COR-L47 (cell line): ENCODE measurements around the gene AVPR1A.
"Not testable (repeated sequence)": the region's sequence is repeated elsewhere in the genome, so short reads cannot be mapped to it uniquely, and the experiment has no call there.

Experiments
- DNase-seq: peaks from one replicate; lab custom pipeline; 2025; lab: John Stamatoyannopoulos, UW

The AVPR1A gene

DNA sequence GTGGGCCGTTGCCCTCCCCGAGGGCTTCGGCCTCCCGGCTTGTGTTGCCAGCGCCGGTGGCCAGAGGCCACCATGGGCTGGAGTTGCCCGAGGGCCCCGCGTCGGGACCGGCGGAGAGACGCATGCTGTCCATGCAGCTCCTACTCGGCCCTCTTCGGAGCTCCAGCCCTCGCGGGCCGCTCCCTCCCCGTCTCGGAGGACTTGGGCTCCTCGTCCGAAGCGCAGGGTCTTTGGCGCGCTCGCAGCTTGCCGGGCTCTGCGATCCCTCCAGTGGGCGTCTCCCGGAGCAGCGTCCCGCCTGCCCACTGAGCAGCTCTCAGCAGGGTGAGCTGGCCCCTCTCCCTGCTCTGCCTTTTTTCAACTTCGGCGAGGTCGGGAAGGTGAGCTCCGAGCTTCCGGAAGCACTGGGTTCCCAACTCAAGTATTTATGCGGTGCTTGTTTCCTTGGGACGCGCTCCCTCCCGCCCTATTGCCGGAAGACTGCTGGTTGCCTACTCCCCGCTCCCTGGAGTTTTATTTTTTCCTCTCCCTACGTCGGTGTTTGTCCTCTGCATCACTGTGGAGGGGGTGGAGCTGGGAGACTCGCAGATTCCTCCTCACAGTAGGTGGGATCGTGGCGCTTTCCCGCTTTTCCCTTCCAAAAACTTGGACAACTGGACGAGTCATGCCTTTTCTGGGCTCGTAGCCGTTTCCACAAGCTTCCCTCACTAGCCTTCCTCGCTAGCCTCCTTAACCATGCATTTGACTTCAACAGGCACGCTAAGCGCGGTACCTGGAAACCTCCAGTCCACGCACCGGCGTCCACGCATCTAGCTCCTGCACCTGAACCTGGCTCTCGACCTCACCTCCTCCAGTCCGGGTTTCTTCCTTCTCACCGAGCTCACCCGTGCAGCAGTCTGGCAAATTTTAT is at the start of gene AVPR1A:
Gene AVPR1A, minus strand, starts transcription at position 489 of the 910 bp plus-strand sequence. Its CDS starts 365 bp downstream, at position 124.
- peak; percentile 17 for DNase-seq

DNA sequence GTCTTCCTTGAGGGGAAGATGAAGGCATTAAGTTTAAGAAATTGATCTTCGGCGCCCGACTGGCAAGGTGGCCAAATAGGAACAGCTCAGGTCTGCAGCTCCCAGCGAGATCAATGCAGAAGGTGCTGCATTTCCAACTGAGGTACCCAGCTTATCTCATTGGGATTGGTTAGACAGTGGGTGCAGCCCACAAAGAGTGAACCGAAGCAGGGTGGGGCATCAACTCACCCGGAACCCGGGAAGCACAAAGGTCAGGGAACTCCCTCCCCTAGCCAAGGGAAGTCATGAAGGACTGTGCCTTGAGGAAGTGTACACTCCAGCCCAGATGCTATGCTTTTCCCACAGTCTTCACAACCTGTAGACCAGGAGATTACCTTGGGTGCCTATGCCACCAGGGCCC is 45.2 kb upstream of the AVPR1A start:
- DNase-seq: no peak

DNA sequence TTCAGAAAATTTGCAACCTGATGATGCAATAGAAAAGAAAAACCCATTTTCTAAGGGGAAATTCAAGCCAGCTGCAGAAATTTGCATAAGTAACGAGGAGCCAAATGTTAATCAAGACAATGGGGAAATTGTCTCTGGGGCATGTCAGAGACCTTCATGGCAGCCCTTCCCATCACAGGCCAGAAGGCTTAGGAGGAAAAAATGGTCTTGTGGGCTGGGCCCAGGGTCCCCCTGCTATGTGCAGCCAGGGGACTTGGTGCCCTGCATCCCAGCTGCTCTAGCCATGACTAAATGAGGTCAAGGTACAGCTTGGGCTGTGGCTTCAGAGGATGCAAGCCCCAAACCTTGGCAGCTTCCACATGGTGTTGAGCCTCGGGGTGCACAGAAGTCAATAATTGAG is 28.2 kb upstream of the AVPR1A start:
- no peak for DNase-seq

DNA sequence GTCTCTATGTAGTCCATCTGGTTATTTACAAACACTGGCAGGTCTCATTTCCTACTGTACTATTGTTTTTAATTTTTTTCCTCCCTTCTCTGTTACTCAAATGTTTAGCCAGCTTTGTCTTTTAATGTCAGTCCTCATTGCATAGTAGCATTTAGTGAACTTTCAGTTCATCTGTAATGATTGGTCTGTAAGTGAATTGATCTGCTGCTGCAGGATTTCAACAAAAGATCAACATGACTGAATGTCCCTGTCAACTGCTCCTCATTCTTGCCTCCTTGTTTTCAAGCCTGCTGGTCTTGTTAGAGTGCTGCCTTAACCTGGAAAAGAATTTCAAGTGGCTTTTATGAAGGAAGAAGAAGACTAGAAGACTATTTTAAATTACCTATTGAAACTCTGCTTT is 19.3 kb upstream of the AVPR1A start:
- DNase-seq: no peak

DNA sequence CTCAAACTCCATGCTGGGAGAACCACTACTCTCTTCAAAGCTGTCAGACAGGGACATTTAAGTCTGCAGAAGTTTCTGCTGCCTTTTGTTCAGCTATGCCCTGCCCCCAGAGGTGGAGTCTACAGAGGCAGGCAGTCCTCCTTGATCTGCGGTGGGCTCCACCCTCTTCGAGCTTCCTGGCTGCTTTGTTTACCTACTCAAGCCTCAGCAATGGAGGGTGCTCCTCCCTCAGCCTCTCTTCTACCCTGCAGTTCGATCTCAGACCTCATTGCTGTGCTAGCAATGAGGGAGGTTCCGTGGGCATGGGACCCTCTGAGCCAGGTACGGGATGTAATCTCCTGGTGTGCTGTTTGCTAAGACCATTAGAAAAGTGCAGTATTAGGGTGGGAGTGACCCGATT is 16.7 kb upstream of the AVPR1A start:
- not testable (repeated sequence) for DNase-seq

DNA sequence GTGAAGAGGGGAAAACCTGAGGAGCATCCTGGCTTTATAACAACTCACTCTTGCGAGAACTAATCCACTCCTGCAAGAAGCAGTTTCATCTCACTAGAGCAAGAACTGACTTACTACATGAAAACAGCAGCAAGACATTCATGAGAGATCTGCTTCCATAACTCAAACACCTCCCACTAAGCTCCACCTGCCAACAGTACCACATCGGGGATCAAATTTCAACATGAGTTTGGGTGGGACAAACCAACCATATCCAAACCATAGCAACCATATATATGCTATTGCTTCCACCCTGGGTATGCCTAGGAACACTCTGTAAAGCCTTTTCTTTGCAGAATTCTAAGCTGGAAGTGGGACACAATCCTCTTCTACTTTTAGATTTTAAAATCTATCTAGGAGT is 13.9 kb upstream of the AVPR1A start:
- DNase-seq: no peak

DNA sequence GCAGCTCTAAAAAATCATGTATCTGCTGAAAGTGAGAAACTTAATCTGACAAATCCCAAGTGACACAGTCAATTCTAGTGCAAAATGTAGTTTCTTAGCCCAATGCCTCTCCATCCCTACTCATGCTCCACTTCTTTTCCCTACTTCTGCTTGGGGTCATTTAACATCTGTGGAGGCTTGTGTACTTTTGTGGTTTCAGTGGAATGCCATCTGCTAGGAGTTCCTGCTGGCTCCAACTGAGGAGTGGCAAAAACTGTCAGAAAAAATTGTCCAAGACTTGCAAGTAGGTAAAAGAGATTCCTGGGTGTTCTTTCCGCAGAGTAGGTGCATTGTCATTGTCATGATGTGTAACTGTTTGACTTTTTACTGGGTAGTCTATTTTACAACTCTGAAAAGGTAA is 12.5 kb upstream of the AVPR1A start:
- no peak for DNase-seq

DNA sequence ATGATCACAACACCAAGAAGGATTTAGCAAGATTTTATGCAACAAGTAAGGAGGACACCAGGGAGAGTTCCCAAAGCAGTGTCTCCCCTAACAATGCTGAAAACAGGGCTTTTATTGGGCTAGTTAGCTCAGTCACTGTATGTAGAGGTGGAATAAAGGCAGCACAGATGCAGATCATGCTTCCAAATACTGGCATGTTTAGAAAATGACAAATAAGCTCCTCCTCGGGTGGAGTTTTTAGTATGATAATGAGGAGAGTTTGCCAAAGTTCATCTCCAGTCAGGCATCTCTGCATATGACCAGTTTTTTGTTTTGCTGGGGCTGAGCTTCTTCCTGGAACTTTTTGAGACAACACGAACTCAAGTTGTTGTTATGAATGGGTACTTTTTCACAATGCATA is 4.4 kb upstream of the AVPR1A start:
- DNase-seq: no peak

DNA sequence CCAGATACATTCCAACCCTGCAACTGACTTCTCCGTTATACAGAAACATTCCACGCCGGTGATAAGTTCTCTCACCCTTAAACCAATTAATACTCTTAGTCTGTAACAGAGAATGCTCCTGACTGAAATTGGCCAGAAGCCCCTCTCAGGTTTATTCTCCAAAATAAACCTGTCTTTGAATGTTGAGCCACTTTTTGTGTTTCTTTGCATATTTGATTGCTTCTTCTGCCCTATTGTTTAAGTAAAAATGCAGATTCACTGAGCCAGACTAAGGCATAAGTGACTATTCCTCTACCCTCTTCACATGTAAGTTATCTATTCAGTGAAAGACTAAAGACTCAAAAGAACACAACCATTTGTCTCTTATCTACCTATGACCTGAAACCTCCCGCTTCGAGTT is 3.6 kb upstream of the AVPR1A start:
- DNase-seq: no peak

DNA sequence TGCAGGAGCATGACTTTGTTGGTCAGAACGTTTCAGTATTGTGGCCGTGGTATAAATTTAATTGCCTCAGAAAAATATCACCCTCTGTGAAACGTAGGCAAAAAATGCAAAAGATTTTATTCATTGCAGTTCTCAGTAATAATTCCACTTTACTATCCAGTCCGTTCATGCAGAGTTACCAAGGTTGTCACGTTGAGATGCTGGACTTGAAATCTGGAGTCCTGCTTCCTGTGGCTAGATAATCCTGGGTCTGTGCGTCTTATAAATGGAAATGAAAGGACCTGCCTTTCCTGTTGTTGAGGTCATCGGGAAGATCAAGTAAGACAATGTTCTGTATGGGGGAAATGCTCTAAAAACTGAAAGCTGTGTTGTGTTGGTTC is 1.3 kb upstream of the AVPR1A start:
- no peak for DNase-seq

DNA sequence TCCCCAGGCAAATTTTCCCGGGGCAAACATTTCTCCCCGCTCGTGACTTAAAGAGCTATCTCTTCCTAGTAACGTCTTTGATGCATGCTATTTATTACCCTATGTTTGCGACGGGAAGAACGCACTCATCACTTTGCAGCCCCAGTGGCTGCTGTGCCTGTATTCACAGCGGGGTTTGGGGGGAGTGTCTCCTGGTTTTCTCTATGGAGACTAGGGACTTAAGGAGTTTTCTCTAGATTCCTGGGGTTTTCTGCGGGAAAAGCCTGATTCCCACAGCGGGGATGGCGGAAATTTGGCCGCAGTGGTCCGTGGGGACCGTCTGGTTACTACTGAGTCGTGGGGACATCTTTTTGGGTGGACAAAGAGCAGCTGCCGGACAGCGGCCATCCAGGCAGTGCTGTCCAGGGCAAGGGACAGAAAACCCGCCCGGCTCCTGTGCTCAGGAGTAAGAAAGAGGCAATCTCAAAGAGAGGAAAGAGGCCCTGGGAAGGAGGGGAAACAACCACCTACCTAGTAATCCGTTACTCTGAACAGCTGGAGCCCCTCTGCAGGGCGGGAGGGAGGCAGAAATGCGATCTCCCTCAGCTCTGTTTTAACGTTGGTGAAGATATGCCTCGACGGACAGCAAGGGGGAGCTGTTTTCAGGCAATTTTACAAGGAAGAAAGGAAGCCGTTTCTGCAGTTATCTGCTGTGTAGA is 771 bp upstream of the AVPR1A start:
- peak; percentile 46 for DNase-seq

DNA sequence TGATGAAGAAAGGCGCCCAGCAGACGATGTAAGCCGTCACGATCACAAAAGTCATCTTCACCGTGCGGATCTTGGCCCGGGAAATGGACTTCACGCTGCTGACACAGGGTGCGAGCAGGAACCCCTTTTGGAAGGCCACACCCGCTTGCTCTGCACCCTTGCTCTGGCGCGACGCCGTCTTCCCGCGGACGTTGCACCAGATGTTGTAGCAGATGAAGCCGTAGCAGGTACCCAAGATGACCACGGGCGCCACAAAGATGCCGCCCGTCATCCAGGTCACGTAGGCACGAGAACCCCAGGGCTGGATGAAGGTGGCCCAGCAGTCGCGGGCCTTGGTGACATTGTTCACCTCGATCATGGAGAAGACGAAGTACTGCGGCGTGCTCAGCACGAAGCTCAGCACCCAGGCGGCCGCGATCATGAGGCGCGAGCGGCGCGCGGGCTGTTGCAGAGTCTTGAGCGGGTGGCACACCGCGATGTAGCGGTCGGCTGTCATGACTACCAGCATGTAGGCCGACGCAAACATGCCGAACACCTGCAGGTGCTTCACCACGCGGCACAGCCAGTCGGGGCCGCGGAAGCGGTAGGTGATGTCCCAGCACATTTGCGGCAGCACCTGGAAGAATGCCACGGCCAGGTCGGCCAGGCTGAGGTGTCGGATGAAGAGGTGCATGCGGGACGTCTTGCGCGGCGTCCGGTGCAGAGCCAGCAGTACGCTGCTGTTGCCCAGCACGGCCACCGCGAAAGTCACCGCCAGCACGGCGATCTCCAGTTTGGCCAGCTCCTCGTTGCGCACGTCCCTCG is 890 bp downstream of the AVPR1A start:
- DNase-seq: no peak

DNA sequence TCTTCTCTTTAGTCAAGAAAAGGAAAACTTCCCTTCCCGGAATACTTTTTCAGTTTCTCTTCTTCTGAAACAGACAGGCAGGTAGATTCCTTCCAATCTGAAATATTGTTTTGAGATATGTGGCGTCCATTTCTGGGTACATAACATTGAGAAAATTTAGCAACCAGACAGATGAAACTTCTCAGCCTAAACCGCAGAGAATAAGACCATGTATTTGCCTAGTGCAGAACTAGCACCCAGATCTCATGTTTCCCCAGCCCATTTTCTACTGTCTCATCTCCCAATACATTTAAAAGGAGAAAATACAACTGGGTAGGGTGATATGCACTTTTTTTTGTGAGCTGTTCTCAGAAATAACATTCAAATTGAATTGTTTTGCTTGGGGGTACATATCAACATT is 6.4 kb downstream of the AVPR1A start:
- no peak for DNase-seq

DNA sequence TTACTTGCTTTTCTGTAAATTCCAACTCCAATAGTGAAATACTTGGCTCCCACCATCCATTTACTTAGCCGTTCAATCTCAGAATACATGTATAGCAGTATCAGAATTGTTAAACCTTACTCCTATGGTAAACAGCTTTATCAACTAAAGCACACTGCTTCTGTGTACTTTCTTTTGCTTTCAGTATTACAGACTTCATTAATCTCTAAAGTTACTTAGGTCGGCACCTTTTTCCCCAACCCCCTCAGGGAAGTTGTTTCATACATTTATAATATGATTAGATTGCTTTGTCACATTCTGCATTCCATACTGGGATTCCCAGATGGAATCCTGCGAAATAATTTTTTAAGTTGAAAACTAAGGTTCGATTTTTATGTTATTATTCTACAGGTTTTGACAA is 12.5 kb downstream of the AVPR1A start:
- DNase-seq: no peak

DNA sequence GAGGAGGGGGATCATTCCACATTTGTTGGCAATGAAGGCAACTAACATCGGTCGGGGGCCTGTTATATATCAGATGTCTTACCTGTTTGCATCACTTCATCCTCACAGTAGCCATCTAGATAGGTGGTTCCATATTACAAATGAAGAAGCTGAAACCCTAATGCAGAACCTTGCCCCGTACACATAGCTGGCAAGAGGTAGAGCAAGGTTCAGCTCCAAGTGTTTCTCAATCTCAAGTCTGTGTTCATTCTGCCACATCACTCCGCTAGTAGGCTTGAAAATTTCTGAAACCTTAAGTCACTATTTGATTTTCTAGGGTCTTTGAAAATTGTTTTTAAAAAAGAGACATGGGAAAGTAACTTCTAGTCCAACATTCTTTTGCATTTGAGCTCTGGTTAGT is 17.0 kb downstream of the AVPR1A start:
- DNase-seq: no peak

DNA sequence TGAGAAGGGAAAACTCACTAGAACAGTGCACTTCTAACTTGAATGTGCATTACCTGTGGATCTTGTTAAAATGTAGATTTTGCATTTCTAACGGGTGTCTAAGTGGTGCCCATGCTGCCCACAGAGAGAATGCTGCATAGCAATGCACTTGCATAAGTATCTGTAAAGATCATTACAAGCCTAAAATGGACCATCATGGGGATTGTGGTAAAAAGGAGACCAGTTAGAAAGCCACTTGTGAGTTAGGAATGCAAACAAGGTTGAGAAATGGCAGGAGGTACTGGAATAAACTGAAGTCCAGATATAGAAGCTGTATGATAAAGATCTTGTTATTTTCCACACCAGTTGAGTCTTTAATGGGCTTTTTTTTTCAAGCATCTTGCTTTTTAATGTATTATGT is 18.8 kb downstream of the AVPR1A start:
- no peak for DNase-seq

DNA sequence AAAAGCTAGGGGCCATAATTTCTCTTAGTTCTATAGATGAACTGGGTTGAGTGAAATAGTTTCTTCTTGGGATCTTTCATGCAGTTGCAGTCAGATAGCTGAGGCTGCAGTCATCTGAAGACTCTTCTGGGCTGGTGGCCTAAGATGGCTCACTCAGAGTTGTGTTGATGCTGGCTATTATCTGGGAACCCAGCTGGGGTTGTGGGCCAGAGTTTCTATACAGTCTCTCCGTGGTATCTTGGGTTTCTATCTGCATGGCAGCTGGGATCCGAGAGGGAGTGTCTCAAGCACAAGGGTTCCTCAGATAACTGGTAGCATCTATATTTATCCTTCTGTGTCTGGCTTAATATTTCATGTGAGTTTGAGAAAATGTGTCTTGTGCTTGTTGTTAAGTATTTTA is 21.1 kb downstream of the AVPR1A start:
- DNase-seq: no peak

DNA sequence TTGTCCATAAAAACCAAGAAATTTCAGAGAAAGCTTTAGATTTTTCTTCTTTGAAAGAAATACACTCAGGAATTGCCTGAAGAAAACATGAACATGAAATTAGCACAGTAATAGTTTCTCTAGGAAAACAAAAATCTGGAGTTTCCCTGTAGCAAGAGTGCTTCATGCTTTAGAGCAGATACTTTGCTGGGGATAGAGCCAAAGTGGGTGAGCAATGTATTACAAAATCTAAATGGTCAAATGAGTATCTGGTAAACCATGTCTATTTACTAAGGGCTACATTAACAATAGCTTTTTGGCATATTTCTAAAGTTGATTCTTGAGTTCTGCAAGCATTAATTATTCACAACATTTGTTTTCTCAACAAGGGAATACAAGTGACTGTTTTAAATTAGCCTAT is 26.2 kb downstream of the AVPR1A start:
- DNase-seq: no peak

DNA sequence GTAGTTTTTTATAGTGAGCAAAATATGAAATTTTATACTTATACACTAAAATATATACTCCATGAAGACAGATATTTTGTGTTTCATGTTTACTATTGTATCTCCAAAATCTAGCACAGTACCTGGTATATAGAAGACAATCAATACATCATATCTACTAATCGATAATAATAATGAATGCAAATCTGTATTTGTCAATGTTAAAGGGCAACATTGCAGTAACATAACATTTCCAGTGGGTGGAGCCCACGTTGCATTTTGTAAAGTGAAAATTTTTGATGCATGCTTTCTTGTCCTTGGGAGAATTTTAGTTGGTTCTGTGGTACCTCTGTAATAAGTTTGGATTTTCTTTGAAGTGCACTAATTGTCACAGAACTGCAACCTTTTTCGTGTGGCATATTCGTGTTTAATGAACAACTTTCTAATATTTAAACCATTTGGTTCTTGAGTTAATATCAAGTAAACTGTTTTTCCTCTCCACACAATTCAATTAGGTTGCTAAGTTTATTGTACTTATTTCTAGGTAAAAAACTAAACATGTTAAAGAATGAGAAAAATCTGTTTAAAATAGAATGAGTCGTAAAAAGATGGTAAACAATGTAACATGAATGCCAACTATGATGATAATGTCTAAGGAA is 47.4 kb downstream of the AVPR1A start:
- peak; percentile 14 for DNase-seq

DNA sequence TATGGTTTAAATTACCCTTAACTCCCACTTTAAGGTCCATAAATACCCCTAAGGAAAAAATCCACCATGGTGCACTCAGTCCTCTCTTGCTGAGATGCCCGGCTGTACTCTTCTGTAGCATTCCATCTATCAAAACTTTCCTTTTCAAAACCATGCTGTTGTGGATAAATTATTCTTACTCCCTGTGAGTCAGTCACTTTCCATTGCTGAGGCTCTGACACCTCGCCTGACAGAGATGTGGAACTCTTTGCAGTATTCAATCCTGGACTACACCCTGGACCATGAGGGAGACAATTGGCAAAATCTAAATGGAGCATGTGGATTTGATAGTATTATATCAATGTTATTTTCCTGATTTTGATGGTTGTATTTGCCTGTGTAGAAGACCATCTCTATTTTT is 49.1 kb downstream of the AVPR1A start:
- DNase-seq: no peak

DNA sequence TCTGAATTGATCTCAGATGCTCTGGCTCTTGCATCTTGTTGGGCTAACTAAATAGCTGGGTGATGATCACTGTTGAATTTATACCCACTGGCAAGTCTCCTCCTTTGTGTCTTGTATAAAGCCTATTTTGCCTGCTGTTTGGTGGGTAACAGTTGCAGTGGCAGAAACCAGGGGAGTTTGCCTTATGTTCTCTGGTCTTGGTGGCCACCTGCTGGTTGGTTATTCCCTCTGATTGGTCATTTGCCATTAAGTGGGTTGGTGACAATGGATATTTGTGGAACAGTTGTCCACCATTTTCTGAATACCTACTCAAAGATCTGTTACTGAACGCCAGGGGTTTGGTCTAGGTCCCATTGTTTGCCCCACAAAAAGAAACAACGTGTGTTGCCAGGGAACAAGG is 52.1 kb downstream of the AVPR1A start:
- peak; percentile 10 for DNase-seq

DNA sequence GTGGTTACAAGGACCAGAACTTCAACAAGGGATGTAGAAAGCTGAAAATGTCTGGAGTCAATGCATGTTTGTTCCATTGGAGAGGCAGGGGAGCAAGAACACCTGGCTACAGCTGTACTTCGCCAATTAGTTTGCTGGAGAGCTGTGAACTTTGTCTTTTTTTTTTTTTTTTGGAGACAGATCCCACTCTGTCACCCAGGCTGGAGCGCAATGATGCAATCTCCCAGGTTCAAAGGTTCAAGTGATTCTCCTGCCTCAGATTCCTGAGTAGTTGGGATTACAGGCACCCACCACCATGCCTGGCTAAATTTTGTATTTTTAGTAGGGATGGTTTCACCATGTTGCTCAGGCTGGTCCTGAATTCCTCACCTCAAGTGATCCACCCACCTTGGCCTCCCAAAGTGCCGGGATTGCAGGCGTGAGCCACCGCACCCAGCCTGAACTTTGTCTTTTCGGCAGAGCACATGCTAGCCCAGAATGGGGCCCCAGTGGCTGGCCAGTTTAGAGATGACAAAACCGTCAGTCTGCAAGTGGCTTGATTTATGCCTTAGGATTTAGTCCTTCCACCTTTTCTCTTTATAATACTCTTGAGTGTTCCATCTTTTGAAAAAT is 55.5 kb downstream of the AVPR1A start:
- no peak for DNase-seq
